ENCODE measurements around the gene RFX4.

Gene RFX4

DNA sequence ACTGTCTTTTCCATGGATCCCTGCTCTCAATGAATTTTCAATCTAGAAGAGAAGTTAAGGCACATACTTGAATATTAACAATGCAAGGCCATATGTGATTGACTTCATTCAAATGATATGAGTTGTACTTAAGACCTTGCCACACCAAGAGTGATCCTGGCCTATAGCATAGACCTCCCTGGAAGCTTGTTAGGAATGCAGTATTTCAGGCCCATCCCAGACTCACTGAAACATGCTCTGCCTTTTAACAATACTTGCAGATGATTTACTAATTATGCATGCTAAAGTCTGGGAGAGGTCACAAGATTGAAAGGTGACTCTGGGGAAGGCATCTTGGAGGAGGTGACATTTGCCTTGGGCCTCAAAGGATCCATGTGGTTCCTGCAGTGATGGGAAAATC, 43.2 kb downstream of the RFX4 start:
- no peak for DNase-seq
- peaks cover 3% of the 10 kb centered on the region for H3K27me3 Mint-ChIP-seq (ENCODE audit: low read depth, poor library complexity)
- no peak overlapping the region for H3K4me3 Mint-ChIP-seq
- peaks cover 13% of the 10 kb centered on the region for H3K9me3 Mint-ChIP-seq
- H3K27ac Mint-ChIP-seq, result no peak overlapping the region
- H3K4me1 Mint-ChIP-seq, result no peaks in the 10 kb centered on the region
- TF ChIP-seq, protein P1, sequence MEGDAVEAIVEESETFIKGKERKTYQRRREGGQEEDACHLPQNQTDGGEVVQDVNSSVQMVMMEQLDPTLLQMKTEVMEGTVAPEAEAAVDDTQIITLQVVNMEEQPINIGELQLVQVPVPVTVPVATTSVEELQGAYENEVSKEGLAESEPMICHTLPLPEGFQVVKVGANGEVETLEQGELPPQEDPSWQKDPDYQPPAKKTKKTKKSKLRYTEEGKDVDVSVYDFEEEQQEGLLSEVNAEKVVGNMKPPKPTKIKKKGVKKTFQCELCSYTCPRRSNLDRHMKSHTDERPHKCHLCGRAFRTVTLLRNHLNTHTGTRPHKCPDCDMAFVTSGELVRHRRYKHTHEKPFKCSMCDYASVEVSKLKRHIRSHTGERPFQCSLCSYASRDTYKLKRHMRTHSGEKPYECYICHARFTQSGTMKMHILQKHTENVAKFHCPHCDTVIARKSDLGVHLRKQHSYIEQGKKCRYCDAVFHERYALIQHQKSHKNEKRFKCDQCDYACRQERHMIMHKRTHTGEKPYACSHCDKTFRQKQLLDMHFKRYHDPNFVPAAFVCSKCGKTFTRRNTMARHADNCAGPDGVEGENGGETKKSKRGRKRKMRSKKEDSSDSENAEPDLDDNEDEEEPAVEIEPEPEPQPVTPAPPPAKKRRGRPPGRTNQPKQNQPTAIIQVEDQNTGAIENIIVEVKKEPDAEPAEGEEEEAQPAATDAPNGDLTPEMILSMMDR (IDR thresholded peaks at IDR 0.05), result no peak
- no peaks in the 10 kb centered on the region for H3K36me3 Mint-ChIP-seq (ENCODE audit: low read depth)

DNA sequence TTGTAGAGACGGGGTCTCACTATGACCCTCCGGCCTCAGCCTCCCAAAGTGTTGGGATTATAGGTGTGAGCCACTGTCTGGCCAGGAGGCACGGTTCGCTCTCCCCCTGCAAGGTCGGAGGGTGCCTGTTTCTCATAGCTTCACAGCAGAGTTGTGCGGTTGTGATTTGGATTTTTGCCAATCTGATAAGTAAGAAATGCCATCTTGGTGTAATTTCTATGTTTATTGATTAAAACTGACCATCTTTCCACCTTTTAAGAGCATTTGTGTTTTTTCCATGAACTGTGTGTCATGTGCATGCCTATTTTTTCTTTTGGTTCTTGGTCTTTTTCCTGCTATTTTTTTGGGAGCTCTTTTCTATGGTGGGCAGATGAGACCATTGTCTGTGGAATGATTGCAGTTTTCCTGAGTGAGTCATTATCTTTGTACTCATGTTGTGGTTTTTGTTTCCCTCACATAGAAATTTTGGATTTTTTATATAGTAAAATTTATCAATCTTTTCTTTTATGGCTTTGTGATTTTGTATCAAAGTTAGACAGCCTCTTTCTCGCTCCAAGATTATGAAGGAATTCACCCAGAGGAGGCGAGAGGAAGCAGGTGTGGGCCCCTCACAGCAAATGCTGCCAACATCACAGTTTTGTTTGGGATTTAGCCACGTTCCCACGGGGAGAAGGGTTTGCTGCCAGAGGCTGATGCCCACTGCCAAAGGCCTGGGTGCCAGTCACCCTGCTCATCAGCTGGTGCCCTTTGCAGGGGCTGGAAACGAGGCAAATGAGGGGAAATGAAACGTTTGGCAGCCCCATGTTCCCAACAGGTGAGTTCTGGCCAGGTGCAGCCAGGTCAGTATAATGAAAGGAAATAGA, 47.2 kb downstream of the RFX4 start:
- Mint-ChIP-seq H3K4me3 (no peak overlapping the region), H3K27ac (no peak overlapping the region), H3K4me1 (peaks cover 4% of the 10 kb centered on the region), H3K9me3 (no peaks in the 10 kb centered on the region), H3K36me3 (ENCODE audit: low read depth) (no peaks in the 10 kb centered on the region), H3K27me3 (ENCODE audit: low read depth, poor library complexity) (peaks cover 11% of the 10 kb centered on the region)
- TF ChIP-seq, protein P1 (IDR thresholded peaks at IDR 0.05), result no peak
- DNase-seq, result no peak

DNA sequence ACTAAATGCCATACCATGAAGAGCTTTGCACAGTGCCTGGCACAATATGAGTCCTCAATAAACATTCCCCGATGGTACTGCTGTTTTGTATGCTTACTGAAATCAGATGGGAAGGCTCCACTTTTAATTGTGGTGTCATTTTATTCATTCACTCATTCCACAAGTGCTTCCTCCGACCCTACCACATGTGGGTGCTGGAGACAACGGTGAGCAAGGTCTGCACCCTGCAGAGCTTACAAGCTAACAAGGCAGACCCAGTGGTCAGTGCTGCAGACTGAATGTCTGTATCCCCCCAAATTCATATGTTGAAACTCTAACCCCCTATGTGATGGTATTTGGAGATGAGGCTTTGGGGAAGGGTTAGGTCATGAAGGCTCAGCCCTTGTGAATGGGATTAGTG, 48.3 kb downstream of the RFX4 start:
- no peak overlapping the region for H3K27ac Mint-ChIP-seq
- TF ChIP-seq, protein P1 (IDR thresholded peaks at IDR 0.05), result no peak

DNA sequence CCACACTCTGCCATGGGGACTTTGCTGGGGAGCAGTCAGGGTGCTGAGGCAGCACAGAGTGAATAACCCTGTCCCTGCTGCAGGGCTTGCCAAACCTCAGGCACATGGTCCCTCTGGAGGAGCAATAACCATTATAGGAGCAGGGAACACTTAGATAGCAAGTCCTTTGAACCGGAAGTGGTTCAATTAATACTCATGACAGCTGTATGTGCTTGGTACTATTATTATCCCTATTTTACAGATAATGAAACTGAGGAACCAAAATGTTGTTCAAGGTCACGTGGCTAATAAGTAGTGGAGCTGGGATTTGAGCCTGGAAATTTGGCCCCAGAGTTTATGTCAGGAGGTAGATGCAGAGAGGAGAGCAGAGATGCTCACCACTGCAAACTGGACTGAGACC, 49.0 kb downstream of the RFX4 start:
- Mint-ChIP-seq H3K27me3 (ENCODE audit: low read depth, poor library complexity) (peaks cover 10% of the 10 kb centered on the region), H3K36me3 (ENCODE audit: low read depth) (no peaks in the 10 kb centered on the region), H3K27ac (no peak overlapping the region), H3K4me3 (no peak overlapping the region), H3K9me3 (no peaks in the 10 kb centered on the region), H3K4me1 (peaks cover 10% of the 10 kb centered on the region)
- no peak for DNase-seq
- TF ChIP-seq, protein P1 (IDR thresholded peaks at IDR 0.05), result no peak

More for the DNA sequence above, 48.3 kb downstream of the RFX4 start:
- no peak for DNase-seq
- H3K27me3 Mint-ChIP-seq (ENCODE audit: low read depth, poor library complexity), result peaks cover 14% of the 10 kb centered on the region
- H3K36me3 Mint-ChIP-seq (ENCODE audit: low read depth), result no peaks in the 10 kb centered on the region
- H3K9me3 Mint-ChIP-seq, result no peaks in the 10 kb centered on the region
- H3K4me1 Mint-ChIP-seq, result peaks cover 4% of the 10 kb centered on the region
- H3K4me3 Mint-ChIP-seq, result no peak overlapping the region

DNA sequence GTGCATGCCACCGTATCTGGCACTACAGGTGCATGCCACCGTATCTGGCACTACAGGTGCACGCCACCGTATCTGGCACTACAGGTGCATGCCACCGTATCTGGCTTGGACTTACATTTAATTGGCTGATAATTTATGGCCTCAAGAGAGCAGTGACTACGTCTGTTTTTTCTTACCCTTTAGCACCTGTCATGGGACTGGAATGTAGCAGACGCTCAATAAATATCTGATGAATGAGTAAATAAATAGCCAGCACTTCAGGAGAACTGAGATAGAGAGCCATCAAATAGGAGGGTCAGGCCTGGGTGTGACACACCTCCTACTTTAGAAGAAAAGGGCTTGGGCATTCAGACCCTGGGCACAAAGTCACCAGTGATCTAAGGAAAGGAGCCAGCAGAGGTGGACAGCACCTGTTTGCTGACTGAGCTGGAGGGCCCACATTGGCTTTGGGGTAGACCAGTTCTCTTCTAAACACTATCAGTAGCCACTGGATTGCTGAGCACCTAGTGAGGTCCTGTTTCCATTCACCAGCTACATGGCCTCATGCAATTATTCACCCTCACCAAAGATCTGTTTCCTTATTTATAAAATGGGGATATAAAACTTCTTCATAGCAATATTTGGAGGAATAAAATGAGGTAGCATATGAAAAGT, 50.1 kb downstream of the RFX4 start:
- no peak overlapping the region for H3K4me3 Mint-ChIP-seq
- no peak for DNase-seq
- peaks cover 10% of the 10 kb centered on the region for H3K27me3 Mint-ChIP-seq (ENCODE audit: low read depth, poor library complexity)
- TF ChIP-seq, protein P1 (IDR thresholded peaks at IDR 0.05), result no peak
- no peak overlapping the region for H3K27ac Mint-ChIP-seq
- H3K36me3 Mint-ChIP-seq (ENCODE audit: low read depth), result no peaks in the 10 kb centered on the region
- H3K4me1 Mint-ChIP-seq, result peaks cover 14% of the 10 kb centered on the region
- no peaks in the 10 kb centered on the region for H3K9me3 Mint-ChIP-seq

Data from nephron progenitor cell (in vitro differentiated cells).